Activated CD4-positive, alpha-beta T cell treated with anti-CD3 and anti-CD28 coated beads, Interleukin-2, amount 10 ng/mL, durations not matched to agents 24 days and 14 days (primary cell): ENCODE measurements around the gene CELF2. TPM values are rescaled to one million over a fixed set of nuclear protein-coding genes. Genes with fewer than 3 reads are reported as not detected.
"Not testable (repeated sequence)": the region's sequence is repeated elsewhere in the genome, so short reads cannot be mapped to it uniquely, and the experiment has no call there.

Experiments used
- DNase-seq: peaks from one replicate; pipeline ENCODE4 v3.0.0; 2022
- H3K27ac Mint-ChIP-seq: one replicate; pipeline ENCODE4 v1.8.0; 2022; ENCODE audit warnings: mild to moderate bottlenecking, mixed read lengths
- H3K27me3 Mint-ChIP-seq: one replicate; pipeline ENCODE4 v1.8.0; 2022; ENCODE audit warnings: mixed read lengths
- H3K36me3 Mint-ChIP-seq: one replicate; pipeline ENCODE4 v1.8.0; 2022; ENCODE audit warnings: low read depth, mild to moderate bottlenecking, mixed read lengths
- H3K4me1 Mint-ChIP-seq: one replicate; pipeline ENCODE4 v1.8.0; 2021; ENCODE audit warnings: mixed read lengths
- H3K4me3 Mint-ChIP-seq: one replicate; pipeline ENCODE4 v1.8.0; 2022; ENCODE audit warnings: mild to moderate bottlenecking, moderate library complexity, mixed read lengths
- H3K9me3 Mint-ChIP-seq: one replicate; pipeline ENCODE4 v1.8.0; 2021; ENCODE audit warnings: mixed read lengths
- intact Hi-C: fragments of 100-400 bp; cut with micrococcal nuclease; formaldehyde crosslinking; loops from one replicate; pipeline ENCODE4 v1.15.1; 2023
- total RNA-seq: library from RNA; stranded (reverse); gene quantifications from 2 replicates; pipeline ENCODE4 v1.2.3, GENCODE V29; 2022

Gene CELF2
- total RNA-seq, 1 donor from 2014 or later, result 95.5 TPM

DNA sequence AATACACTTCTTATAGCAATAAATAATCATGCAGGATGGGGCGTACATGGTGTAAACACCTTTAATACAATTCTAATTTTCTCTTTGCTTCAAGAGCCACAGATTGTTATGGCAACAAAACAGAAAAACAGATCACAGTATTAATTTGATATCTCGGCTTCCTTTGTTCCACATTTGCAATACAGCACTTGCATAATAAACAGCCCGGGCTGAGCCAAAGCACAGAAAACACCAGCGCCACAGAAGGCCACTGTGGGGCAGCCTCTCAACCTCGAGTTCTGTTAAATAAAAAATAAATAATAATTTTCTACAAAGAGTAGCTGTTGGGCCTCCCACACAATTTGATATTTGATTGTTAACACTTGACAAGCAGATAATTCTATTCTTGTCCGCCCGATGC, 337.9 kb downstream of the CELF2 start:
- intact Hi-C loops, result no loop called here
- Mint-ChIP-seq H3K4me3 (no peak overlapping the region), H3K36me3 (no peaks in the 10 kb centered on the region), H3K9me3 (peaks cover 11% of the 10 kb centered on the region), H3K27me3 (no peaks in the 10 kb centered on the region), H3K4me1 (no peaks in the 10 kb centered on the region), H3K27ac (no peak overlapping the region)
- DNase-seq, result no peak

DNA sequence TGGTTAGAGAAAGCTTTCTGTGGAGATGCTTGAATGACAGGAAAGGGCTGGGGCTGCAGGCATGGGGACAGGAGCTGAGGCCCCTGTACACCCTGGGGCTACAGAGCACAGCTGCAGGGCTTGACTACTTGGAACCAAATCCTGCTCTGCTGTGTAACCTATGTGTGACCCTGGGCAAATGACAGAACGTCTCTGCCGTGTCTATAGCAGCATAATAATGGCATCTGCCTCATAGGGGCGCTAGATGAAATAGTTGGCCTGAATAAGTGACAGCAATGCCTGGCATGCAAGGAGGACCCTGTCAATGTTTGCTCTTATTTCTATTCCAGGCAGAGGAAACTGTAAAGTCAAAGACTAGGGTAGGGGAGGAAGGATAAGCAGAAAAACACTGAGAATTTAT, 339.8 kb downstream of the CELF2 start:
- no peak for DNase-seq
- H3K9me3 Mint-ChIP-seq, result peaks cover 8% of the 10 kb centered on the region
- H3K4me3 Mint-ChIP-seq, result no peak overlapping the region
- no peaks in the 10 kb centered on the region for H3K27me3 Mint-ChIP-seq
- intact Hi-C loops, result no loop called here
- H3K4me1 Mint-ChIP-seq, result no peaks in the 10 kb centered on the region
- H3K27ac Mint-ChIP-seq, result no peak overlapping the region
- no peaks in the 10 kb centered on the region for H3K36me3 Mint-ChIP-seq

DNA sequence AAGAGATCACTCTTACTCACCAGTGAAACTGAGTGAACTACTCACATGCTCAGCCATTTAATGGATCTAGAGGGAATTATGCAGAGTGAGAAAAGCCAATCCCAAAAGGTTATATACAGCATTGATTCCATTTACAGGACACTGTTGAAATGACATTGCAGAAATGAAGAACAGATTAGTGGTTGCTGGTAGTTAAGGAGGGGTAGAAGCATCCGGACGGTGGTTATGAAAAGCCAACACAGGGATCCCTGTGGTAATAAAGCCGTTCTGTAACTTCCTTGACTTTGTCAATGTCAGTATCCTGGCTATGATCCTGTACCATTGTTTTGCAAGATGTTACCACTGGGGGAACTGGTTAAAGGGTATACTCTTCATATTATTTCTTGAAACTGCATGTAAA, 340.3 kb downstream of the CELF2 start:
- H3K36me3 Mint-ChIP-seq, result no peaks in the 10 kb centered on the region
- H3K27me3 Mint-ChIP-seq, result no peaks in the 10 kb centered on the region
- H3K4me3 Mint-ChIP-seq, result no peak overlapping the region
- intact Hi-C loops, result no loop called here
- no peak for DNase-seq
- H3K9me3 Mint-ChIP-seq, result peaks cover 5% of the 10 kb centered on the region
- no peak overlapping the region for H3K27ac Mint-ChIP-seq
- no peaks in the 10 kb centered on the region for H3K4me1 Mint-ChIP-seq

DNA sequence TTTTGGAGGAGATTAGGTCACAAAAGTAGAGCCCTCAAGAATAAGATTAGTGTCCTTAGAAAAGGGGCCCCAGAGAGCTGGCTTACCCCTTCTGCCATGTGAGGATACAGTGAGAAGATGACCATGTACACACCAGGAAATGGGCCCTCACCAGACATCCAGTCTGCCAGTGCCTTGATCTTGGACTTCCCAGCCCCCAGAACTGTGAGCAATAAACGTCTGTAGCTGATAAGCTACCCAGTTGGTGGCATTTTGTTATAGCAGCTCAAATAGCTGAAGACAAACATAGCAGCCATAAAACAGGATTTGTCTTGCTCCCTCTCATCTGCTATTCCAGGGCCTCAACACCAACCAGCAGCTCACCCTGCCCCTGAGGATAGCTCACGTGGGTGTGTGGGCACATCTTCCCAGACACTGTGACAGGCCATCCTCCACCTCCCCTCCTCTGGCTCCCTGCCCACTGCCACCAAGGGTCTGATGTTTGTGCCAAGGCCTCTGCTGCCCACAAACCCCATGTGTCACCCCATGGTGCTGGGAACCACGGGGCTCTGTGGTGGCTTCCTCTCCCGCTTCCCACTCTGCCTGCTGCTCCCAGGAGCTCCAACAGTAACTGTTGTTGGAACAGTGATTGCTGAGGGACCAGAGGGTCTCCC, 341.4 kb downstream of the CELF2 start:
- no peak for DNase-seq
- intact Hi-C loops, result no loop called here
- no peaks in the 10 kb centered on the region for H3K4me1 Mint-ChIP-seq
- H3K9me3 Mint-ChIP-seq, result peaks cover 5% of the 10 kb centered on the region
- H3K27me3 Mint-ChIP-seq, result no peaks in the 10 kb centered on the region
- H3K36me3 Mint-ChIP-seq, result no peaks in the 10 kb centered on the region
- no peak overlapping the region for H3K4me3 Mint-ChIP-seq
- H3K27ac Mint-ChIP-seq, result no peak overlapping the region

DNA sequence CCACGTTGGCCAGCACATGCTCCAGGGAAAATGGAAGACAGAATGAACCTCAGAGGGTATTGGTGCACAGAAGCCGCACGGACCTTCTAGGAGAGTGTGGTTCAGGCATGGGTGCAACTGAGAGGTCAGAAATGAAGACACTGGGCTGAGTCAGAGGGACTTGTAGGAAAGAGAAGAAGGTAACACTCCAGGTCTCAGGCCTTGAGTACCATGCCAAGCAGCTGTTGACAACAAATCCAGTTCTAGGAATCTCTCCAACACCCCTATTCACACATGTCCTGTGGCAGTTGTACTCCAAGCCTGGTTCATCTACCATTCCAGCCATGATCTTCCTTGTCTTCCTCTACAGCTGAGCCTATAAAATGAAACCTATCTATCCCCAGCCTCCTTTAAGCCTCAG, 342.2 kb downstream of the CELF2 start:
- Mint-ChIP-seq H3K4me1 (no peaks in the 10 kb centered on the region), H3K27me3 (no peaks in the 10 kb centered on the region), H3K9me3 (peaks cover 5% of the 10 kb centered on the region), H3K4me3 (no peak overlapping the region), H3K36me3 (no peaks in the 10 kb centered on the region), H3K27ac (no peak overlapping the region)
- intact Hi-C loops, result no loop called here
- no peak for DNase-seq

DNA sequence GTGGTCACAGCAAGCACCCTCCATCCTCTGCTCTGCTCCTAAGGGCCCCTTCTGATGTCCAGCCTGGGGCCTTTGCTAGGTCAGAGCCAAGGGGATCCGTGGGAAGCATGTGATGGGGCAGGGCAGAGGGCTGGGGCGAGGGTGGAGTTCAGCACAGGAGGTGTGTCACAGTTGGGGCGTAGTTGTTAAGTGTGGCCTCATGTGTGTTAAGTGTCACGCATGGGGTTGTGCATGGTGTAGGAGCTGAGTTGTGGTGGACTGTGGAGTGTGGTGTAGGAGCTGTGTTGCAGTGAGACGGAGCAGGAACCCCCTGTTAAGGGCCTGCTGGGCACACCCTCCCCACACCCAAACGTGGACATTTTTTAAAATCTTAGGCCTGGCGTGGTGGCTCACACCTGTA, 345.8 kb downstream of the CELF2 start:
- Mint-ChIP-seq H3K4me3 (no peak overlapping the region), H3K27me3 (no peaks in the 10 kb centered on the region), H3K36me3 (no peaks in the 10 kb centered on the region), H3K9me3 (no peaks in the 10 kb centered on the region), H3K27ac (no peak overlapping the region), H3K4me1 (peaks cover 6% of the 10 kb centered on the region)
- intact Hi-C loops, result no loop called here
- DNase-seq, result no peak

DNA sequence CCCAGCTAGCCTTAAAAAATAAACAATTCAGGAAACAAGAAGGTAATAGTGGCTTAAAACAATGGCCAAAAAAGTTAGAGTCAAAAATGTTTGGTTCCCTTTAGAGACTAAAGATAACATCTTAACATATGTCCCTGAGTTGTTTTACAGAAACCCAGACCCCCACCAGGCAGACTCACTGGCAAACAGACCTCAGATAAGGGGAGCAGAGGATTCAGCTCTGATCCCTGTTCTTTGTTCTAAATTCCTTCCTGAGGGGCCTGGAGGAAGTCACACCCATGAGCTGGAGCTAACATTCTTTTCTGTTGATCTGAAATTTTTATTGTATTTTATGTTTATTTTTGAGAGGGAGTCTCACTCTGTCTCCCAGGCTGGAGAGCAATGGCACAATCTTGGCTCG, 346.6 kb downstream of the CELF2 start:
- H3K4me3 Mint-ChIP-seq, result no peak overlapping the region
- intact Hi-C loops, result no loop called here
- no peaks in the 10 kb centered on the region for H3K27me3 Mint-ChIP-seq
- no peak for DNase-seq
- no peaks in the 10 kb centered on the region for H3K9me3 Mint-ChIP-seq
- H3K4me1 Mint-ChIP-seq, result peaks cover 6% of the 10 kb centered on the region
- no peaks in the 10 kb centered on the region for H3K36me3 Mint-ChIP-seq
- H3K27ac Mint-ChIP-seq, result no peak overlapping the region

DNA sequence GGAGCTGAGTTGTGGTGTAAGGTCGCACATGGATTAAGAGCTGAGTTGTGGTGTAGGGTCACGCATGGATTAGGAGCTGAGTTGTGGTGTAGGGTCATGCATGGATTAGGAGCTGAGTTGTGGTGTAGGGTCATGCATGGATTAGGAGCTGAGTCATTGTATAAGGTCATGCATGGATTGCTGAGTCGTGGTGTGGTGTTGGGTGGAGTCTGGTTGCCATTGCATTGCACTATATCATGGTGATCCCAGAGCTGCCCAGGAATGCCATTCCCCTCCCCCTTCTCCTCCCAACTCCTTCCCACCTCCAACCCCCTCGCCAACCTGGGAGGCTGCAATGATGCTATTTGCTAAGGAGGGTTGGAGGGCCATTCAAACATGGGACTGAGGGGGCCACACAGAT, 349.2 kb downstream of the CELF2 start:
- H3K27ac Mint-ChIP-seq, intact Hi-C loops: not testable (repeated sequence)

DNA sequence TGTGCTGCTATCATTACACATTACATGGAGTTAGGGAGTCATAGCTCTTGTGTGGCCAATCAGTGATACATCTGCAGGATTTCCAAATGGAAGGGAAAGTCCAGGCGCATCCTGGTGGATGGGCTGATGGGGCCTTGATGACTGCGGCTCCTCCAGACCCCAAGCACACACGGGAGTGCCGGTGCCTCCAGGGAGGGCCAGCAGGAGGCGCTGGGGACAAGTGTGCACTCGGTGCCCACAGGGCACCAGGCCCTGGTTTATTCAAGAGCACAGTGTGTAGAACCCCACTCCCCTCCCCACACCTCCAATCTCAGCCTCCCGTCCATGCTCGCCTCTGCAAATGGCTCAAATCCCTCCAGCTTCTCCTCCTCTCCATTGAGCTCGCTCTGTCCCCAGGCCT, 349.8 kb downstream of the CELF2 start:
- intact Hi-C loops, result no loop called here
- peaks cover 4% of the 10 kb centered on the region for H3K9me3 Mint-ChIP-seq
- H3K27me3 Mint-ChIP-seq, result no peaks in the 10 kb centered on the region
- DNase-seq, result no peak
- H3K4me1 Mint-ChIP-seq, result peaks cover 6% of the 10 kb centered on the region
- no peak overlapping the region for H3K4me3 Mint-ChIP-seq
- H3K27ac Mint-ChIP-seq, result peak overlapping the region; percentile 3
- H3K36me3 Mint-ChIP-seq, result no peaks in the 10 kb centered on the region

More for the DNA sequence above, 349.2 kb downstream of the CELF2 start:
- not testable (repeated sequence) for H3K4me1 Mint-ChIP-seq, H3K36me3 Mint-ChIP-seq, H3K9me3 Mint-ChIP-seq, H3K27me3 Mint-ChIP-seq, DNase-seq, H3K4me3 Mint-ChIP-seq

DNA sequence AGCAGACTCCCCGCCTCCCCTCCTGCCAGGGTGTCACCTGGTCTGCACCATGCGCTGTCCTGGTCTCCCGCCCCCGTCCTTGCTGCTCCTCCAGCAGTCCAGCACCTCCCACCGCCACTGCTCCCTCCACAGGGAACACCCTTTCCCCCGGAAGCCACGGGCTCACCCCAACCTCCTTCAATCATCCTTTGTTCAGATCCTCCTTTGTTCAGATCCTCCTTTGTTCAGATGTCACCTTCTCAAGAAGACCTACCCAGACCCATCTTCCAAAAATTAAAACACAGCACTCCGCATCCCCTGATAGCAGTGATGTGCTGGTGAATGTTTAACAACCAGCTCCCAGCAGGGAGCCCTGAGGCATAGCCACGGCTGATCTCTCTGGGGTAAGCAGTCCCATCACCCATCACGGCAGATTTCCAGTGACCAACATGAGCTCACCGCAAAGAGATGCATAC, 356.1 kb downstream of the CELF2 start:
- DNase-seq, result no peak

DNA sequence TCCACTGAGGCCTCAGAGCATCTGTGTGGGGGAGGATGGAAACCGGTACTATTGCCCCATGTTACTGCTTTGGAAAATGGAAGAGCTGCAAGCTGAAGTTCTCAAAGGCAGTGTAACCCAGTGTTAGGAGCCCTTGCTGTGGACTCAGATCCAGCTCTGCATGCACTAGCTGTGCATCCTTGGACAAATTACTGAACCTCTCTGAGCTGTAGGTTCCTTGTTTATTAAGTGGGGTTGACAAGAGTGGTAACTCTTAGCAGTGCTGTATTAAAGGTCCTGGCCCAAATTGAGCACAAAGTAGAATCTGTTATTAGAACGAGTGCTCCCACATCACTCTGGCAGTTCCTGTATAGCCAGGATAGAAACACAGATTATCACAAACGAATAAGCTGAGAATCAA, 359.6 kb downstream of the CELF2 start:
- Mint-ChIP-seq H3K36me3 (no peaks in the 10 kb centered on the region), H3K27ac (no peak overlapping the region), H3K27me3 (peaks cover 2% of the 10 kb centered on the region), H3K4me1 (no peaks in the 10 kb centered on the region), H3K4me3 (no peak overlapping the region), H3K9me3 (no peaks in the 10 kb centered on the region)
- intact Hi-C loops, result no loop called here
- DNase-seq, result no peak

More for the DNA sequence above, 356.1 kb downstream of the CELF2 start:
- peaks cover 4% of the 10 kb centered on the region for H3K9me3 Mint-ChIP-seq
- H3K27ac Mint-ChIP-seq, result no peak overlapping the region
- no peak overlapping the region for H3K4me3 Mint-ChIP-seq
- intact Hi-C loops, result no loop called here
- H3K27me3 Mint-ChIP-seq, result peaks cover 2% of the 10 kb centered on the region
- H3K36me3 Mint-ChIP-seq, result no peaks in the 10 kb centered on the region
- H3K4me1 Mint-ChIP-seq, result no peaks in the 10 kb centered on the region

DNA sequence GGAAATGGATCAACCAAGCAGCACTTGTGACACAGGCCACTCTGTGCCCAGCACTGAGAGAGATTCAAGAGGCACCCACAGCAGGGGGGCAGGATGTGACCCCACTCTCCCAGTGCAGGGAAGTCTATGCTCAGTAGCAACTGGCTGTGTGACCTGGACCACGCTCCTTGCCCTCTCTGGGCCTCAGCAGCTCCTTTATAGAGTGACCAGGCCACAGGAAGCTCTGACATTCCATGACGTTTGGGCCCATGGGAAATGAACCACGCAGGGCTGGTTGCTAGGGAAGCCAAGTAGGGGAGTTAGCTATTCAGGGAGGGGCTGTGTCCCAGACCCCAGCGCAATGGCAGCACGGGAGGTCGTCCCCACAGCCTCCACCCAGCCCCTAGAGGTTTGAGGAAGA, 361.2 kb downstream of the CELF2 start:
- DNase-seq, result no peak
- intact Hi-C loops, result no loop called here
- H3K27me3 Mint-ChIP-seq, result peaks cover under 1% of the 10 kb centered on the region
- no peak overlapping the region for H3K27ac Mint-ChIP-seq
- no peaks in the 10 kb centered on the region for H3K36me3 Mint-ChIP-seq
- no peak overlapping the region for H3K4me3 Mint-ChIP-seq
- H3K4me1 Mint-ChIP-seq, result no peaks in the 10 kb centered on the region
- H3K9me3 Mint-ChIP-seq, result no peaks in the 10 kb centered on the region

DNA sequence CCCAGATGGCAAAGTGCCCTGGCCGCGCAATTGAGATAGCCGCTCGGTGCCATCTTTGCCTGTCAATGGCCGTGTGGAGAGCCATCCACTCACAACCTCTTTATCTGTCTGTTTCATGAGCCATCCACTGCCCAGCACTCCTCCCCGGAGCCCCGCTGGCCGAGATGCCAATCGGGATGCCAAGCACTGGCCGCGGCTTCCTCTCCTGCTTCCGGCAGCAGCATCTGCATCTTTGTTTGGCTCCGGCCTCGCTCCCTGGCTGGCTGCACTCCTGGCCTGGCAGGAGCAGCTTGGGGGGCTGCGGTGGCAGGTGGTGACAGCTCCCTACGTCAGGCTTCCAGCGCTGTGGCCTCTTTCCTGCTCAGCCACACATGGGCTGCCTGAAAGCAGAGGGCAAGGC, 362.1 kb downstream of the CELF2 start:
- Mint-ChIP-seq H3K9me3 (no peaks in the 10 kb centered on the region), H3K27ac (no peak overlapping the region), H3K27me3 (peaks cover 5% of the 10 kb centered on the region), H3K36me3 (no peaks in the 10 kb centered on the region), H3K4me3 (no peak overlapping the region), H3K4me1 (no peaks in the 10 kb centered on the region)
- intact Hi-C loops, result no loop called here
- DNase-seq, result no peak

DNA sequence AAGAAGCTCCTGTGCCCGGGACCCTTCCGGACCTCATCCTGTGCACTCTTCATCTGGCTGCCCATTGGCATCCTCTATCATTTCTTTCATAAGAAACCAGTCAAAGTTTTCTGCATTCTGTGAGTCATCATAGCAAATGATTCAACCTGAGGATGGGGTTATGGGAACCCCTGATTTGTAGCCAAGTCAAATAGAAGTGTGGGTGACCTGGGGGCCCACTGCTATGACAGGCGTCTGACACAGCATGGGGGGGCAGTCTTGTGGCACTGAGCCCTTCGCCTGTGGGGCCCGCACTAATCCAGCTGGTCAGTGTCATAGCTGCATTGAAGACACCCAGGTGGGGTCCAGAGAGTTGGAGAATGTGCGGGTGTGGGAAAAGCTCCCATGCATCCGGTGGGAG, 363.4 kb downstream of the CELF2 start:
- Mint-ChIP-seq H3K36me3 (no peaks in the 10 kb centered on the region), H3K9me3 (no peaks in the 10 kb centered on the region), H3K27ac (peak overlapping the region; percentile 31), H3K27me3 (peaks cover 5% of the 10 kb centered on the region), H3K4me1 (no peaks in the 10 kb centered on the region), H3K4me3 (no peak overlapping the region)
- DNase-seq, result no peak
- intact Hi-C loops, result no loop called here

DNA sequence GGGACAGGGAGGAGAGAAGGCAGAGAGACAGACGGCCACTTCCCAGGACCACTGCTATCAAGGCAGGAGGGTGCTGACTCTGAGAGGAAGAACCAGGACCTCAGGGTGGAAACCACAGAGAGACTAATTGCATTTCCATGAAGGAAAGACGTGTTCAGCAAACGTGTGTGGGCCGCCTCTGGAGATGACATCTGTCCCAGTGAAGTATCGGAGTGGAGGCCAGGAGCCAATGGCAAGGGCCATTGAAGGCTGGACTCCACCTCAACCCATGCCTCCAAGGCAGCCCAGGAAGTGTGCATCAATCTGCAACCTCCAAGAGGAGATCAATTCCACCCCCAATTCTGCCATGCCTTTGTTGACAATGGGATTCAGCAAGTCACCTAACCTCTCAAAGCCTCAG, 363.8 kb downstream of the CELF2 start:
- Mint-ChIP-seq H3K4me1 (no peaks in the 10 kb centered on the region), H3K27ac (peak overlapping the region; percentile 31), H3K4me3 (no peak overlapping the region), H3K9me3 (no peaks in the 10 kb centered on the region), H3K27me3 (peaks cover 5% of the 10 kb centered on the region), H3K36me3 (no peaks in the 10 kb centered on the region)
- DNase-seq, result no peak
- intact Hi-C loops, result no loop called here
